ENCODE measurements around the gene FANCG. TPM values are rescaled to one million over a fixed set of nuclear protein-coding genes. Genes with fewer than 3 reads are reported as not detected.

FANCG gene
- total RNA-seq, 1 donor from 2014 or later, result 20.1 TPM

- no peak for DNase-seq
These were observed 19.1 kb downstream of the FANCG start for GRCh38 chr9:35060548-35061207.

- no peak for DNase-seq
These were observed 20.3 kb downstream of the FANCG start for GRCh38 chr9:35059438-35059837.

GRCh38 chr9:35057271-35057620 is 22.5 kb downstream of the FANCG start:
- no peak for DNase-seq

GRCh38 chr9:35056571-35057270 is 23.0 kb downstream of the FANCG start:
- DNase-seq, result no peak

- no peak for DNase-seq
These were observed 24.7 kb downstream of the FANCG start for GRCh38 chr9:35054871-35055644.

- DNase-seq, result no peak
These were observed 25.4 kb downstream of the FANCG start for GRCh38 chr9:35054185-35054835.

- DNase-seq, result no peak
These were observed 28.4 kb downstream of the FANCG start for GRCh38 chr9:35051069-35051967.

- DNase-seq, result no peak
These were observed 31.2 kb downstream of the FANCG start for GRCh38 chr9:35048511-35048910.

- DNase-seq, result no peak
These were observed 35.7 kb downstream of the FANCG start for GRCh38 chr9:35044071-35044470.

- no peak for DNase-seq
These were observed 36.7 kb downstream of the FANCG start for GRCh38 chr9:35042891-35043545.

- DNase-seq, result no peak
These were observed 37.6 kb downstream of the FANCG start for GRCh38 chr9:35042081-35042604.

GRCh38 chr9:35035851-35036701 is 43.7 kb downstream of the FANCG start:
- no peak for DNase-seq

- no peak for DNase-seq
These were observed 46.6 kb downstream of the FANCG start for GRCh38 chr9:35033101-35033500.

GRCh38 chr9:35029852-35030251 is 49.9 kb downstream of the FANCG start:
- no peak for DNase-seq

- DNase-seq, result no peak
These were observed 50.5 kb downstream of the FANCG start for GRCh38 chr9:35029241-35029640.

- no peak for DNase-seq
These were observed 51.4 kb downstream of the FANCG start for GRCh38 chr9:35028341-35028740.

- no peak for DNase-seq
These were observed 51.9 kb downstream of the FANCG start for GRCh38 chr9:35027860-35028259.

- DNase-seq, result no peak
These were observed 52.4 kb downstream of the FANCG start for GRCh38 chr9:35027374-35027773.

GRCh38 chr9:35026671-35027070 is 53.1 kb downstream of the FANCG start:
- DNase-seq, result no peak

Measured in skin of body (tissue), 2 donors.